NCI-H1694 treated with DMSO at 0.1 percent for 48 hours (cell line): ENCODE measurements around the gene GLRA3.
"Not testable (repeated sequence)": the region's sequence is repeated elsewhere in the genome, so short reads cannot be mapped to it uniquely, and the experiment has no call there.

Experiments
- DNase-seq: peaks from one replicate; lab custom pipeline; 2025; lab: John Stamatoyannopoulos, UW

The GLRA3 gene

DNA sequence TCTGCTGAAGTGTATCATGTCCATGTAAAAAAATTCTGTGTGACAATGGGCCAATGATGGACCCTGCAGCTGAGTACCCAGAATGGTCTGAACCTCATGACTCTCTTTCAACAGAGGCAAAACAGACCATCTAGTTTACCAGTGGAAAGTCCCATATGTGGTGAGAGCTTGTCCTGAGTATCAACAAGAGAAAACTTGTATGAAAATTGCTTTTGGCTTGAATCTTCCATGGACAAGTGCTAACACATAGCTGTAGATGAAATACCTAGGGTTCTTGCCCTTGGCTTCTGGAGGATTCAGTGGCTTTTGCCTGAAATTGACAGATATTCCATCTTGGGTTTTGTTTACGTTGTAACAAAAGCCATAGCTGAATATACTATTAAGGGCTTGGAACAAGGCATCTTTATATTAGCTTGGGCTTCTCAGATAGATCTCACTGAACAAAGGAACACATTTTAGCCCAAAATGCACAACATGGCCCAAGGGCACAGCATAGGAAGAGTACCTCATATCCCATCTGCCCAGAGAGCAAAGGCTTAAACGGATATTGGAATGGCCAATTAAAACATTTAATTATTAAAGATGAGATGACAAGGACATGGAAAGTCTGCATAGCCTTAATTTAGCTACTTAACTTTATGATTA lies 178.2 kb downstream of the GLRA3 start:
- no peak for DNase-seq

DNA sequence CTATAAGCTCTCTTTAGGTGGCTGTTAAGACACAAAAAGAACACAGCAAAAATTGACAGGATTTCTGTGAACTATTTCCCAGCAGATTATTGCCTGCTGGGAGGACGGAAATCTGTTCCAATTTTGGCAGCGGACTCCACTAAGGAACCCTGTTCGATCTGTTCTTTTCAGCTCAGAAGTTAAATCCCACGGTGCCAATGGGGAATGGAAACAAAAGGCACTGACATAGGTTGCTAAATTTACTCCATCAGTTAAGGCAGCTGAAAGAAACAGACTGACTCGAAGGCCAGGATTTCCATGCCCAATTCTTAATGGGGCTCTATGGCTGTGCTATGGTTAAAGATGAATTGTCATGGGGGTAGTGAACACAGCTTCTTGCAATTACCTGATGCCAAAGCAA lies 180.2 kb downstream of the GLRA3 start:
- no peak for DNase-seq

DNA sequence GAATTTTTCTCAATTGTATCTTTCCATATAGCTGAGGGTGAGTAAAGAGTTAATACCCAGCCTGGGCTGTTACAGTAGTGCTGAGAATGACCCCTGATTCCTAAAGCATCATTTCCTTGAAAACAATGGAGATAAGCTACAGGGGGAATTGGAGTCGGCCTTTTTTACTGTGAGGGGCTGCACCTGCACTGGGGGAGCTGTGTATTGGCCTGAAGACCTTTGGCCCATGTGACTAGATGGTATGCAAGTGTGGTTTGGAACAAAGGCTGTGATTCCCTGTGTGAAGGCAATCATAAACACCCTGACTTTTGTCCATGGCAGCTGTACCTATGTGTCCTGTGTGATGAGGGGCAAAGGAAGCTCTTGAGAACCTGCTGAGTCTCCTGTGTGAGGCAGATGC lies 182.7 kb downstream of the GLRA3 start:
- no peak for DNase-seq

DNA sequence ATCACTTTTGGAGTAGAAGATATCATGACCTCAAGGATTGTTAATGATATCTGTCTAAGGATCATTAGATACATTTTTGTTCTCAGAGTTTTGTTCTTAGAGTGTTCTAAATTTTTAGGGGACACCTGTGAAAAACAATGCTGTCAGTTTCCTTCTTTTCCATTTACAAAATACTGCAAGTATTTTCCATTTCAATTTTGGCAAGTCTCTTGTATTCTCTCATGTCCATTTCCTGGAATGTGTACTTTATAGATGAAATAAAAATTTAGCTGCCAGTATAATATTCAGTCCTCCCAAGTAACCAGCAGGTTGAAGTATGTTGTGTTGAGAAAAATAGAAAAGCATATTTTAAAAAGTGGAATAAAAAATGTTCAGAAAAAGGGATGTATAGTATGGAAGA lies 188.9 kb downstream of the GLRA3 start:
- no peak for DNase-seq

DNA sequence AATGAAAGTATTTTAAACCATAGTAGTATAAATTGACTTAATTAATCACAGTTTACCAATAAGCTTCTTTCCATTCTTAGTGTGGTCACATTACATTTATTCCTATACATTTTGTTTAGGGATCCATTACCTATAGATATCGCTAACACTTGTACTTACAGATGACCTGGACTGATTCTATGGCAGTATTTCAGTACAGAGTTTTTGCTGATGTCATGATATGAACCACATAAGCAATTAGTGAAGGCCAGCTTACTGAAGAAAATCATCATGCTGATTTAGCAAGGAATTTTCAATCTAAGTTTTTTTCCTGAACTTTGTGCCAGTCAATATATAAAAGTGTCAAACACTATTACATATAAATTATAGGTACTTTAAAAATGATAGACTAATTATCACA lies 193.3 kb downstream of the GLRA3 start:
- DNase-seq = no peak

DNA sequence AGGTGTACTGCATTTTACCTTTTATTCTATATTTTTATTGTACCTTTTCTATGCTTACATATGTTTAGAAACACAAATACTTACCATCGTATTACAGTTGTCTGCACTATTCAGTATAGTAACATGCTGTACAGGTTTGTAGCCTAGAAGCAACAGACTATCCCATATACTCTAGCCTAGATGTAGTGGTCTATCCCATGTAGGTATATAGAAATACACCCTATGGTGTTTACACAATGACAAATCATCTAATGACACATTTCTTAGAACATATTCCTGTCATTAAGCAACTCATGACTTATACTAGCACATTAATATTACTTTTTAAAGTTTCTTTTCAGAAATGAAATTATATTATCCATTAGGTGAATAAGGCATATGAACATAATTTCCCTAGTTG lies 195.6 kb downstream of the GLRA3 start:
- no peak for DNase-seq

DNA sequence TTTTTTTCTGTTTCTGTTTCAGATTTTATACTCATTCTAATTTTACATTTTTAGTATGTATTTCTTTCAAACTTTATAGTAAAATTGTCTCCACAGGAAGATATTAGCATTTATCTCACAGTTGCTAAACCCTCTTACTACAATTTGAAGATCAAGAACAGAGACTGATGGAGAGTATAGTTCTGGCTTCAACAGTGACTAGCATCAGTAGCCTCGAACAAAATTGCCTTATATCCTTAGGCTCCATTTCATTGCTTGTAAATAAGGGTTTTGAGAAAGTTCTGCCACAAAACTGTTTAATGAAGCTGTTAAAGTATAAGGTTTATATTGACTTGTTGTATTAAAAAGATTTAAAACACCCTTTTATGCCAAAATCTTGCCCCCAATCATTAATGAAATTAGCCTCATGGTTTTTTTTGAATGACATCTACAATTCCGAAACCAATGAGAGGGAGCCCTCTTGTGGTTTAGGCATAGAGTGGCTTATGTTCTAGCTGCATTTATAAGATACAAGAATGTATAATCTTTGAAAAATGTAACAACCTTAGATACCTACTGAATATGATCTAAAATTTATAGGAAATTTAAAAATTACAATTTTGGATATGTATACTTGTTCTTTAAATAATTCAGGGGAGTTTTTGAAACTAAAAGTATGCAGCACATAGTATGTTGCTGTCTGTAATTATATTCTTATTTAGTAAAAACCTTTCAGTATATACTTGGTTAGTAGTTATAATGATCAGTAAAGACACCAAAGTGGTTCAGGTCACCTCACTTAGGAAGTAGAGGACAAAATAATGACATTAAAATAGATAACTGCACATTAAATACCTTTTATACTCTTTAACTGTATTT lies 196.9 kb downstream of the GLRA3 start:
- peak; percentile 11 for DNase-seq

DNA sequence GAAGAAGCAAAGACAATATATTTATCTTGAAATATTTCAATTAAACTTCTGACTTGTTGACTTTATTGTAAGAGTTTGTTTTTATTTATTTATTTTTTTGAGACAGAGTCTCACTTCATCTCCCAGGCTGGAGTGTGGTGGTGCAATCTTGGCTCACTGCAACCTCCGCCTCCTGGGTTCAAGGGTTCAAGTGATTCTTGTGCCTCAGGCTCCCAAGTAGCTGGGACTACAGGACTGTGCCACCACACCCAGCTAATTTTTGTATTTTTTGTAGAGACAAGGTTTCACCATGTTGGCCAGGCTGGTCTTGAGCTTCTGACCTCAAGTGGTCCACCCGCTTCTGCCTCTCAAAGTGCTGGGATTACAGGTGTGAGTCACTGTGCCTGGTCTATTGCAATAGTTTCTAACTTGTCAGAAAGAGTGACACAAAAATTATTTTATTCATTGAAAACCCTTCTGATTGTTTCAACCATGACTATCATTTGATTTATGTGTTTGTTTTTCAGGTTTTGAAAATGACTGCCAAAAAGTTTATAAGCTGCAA lies 199.1 kb downstream of the GLRA3 start:
- not testable (repeated sequence) for DNase-seq

DNA sequence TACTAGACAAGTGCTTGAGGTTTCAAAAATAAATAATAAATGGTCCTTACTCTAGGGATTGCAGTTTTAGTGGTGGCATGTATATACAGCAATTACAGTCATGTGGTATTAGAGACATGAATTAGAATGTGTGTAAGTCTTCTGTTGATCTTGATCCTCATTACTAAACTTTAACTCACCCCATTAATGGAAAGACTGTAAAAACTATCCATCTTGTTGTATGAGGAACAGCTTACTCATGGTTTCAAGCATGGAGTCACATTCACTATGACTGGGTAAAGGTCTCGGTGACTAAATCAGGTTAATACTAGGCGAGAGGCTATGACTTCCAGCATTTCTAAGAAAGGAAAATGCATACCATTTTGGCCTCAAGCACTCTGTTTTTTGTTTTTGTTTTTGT lies 199.8 kb downstream of the GLRA3 start:
- no peak for DNase-seq

DNA sequence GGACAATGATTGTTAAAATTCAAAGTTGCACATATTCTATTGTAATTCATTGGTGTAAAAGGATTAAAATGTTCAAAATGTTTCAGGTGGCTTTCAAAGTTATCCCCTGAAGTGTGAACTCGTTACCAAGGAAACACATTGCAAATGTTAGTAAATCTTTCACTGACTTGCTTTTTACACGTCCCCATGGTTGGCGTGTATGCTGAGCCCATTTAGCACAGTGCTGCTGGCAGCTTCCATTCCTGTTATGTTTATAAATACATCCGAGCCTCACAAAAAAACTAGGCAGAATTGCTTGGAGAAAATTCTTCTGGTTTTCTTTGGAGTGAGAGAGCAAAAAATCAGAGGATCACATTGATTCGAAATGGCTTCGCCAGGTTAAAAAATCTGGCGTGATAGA lies 200.9 kb downstream of the GLRA3 start:
- DNase-seq = no peak

DNA sequence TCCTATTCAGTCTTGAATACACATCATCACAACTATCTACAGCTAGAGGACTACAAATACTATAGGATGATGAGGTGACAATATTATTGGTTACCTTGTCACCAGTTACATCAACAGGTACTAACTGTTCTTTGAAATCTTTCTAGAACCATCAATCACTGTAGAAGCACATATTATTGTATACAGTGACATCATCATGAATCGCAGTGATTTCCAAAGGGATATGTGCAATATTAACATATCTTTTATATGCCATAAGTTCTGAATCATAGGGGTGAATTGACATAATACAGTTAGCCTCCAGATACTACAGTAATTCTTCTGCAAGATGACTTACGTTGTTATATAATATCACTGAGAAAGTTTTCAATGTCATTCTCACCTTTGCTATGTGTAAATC lies 201.6 kb downstream of the GLRA3 start:
- no peak for DNase-seq

DNA sequence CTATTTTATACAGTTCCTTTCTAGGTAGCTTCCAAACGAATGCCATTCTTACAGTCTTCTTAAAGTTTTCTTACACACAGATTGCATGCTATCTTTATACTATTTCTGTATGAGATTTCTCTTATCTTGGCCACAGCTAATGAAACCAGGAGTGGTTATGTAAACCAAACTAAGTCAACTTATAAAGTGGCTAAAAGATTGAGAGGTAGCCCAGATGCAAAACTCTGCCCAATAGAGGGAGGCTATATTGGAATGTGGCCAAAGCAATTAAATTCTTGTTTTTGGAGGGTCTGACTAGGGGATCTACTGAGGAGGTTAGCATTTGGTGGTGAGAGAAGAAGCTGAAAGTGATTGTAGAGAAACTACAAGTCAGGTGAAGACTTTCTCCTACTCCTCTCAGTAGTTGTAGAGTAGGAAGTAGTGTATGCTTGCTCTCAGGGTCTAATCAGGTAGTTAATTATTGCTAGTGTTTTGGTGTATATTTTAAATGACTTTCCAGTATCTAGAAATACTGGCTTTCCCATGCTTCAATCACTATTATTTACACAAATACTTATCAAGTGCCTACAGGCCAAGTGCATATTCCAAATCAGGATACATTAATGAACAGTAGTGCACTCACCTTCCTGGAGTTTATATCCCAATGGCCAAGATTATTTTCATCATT lies 202.6 kb downstream of the GLRA3 start:
- no peak for DNase-seq

DNA sequence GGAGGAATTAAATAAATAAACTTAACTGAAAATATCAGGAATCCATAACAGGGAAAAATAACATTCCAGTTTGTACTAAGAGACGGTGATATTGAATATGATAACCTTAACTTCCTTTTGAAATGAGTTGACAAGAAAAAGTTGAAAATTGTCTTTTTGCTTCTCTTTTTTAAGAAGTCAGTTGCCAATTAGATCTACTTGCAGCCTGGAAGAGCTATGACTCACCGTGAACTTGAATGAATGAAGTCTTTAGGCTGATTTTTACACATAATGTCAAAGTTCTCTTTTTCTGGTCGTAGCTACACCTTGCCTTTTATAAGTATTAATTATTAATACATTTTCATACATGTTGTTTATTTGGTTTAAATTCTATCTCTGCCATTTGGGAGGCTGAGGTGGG lies 212.4 kb downstream of the GLRA3 start:
- no peak for DNase-seq

DNA sequence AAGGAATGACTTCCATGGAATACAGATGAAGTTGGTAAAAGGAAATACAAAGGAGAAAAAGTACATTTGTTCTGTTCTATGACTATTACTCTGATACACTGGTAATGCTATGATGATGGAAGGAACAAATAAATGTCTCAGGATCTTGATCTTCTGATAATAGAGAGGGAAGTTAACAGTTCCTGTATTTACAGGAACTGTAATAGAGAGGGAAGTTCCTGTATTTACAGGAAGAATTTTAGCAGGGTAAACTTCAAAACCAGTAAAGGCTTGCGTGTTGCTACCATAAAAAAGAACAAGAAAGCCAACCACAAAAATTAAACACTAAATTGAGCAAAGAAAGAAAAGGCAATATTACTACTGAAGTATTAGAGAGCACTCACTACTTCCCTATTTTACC lies 215.1 kb downstream of the GLRA3 start:
- no peak for DNase-seq

DNA sequence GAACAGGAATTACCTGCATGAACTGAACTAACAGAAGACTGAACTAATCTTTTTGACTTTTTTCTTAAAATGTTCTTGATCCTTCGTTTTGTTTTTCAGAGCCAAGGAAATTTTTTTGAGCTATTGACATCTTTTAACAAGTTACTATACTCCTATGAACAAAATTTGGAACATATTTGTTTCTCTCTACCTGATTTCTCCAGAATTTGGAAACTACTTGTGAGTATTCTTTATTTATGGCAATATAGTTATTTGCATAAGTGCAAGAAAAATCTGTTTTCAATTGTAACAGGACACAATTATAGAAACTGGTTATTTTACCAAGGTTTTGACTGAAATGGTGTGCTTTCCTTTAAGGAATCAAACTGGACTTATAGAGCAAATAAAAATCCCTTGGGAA lies 217.3 kb downstream of the GLRA3 start:
- no peak for DNase-seq

DNA sequence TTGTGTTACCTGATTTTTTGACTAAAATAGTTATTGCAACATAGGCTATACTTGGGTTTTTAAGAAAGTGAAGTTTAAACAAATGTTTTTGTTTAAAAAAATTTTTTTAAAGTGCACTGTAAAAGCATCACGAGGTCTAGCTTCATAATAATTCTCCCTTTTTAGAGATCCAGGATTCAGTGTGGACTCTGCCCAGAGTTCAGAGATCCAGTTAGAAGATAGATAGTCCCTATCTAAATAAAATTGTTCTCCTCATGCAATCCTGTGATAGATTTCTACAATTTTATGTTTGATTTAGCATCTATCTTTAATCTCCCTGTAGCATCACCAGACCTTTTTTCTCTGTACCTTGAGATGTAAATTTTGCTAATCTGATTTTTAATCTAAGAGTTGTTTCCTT lies 221.3 kb downstream of the GLRA3 start:
- no peak for DNase-seq

DNA sequence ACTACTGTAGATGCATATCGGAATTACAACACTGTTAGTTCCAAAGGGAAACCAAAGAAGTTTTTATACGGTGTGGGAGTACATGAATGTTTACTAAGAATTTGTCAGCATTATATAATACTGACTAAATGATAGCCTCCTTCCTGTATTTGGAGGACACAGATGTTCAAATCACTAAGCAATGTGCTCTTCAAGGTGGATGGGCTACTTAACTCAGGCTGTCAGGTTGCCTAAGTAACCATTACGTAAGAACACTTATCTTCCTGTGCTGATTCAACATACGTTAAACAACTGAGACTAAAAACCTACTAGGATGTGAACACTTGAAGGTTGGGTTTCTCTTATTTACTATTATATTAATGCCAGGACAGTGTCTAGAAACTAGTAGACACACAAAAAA lies 224.8 kb downstream of the GLRA3 start:
- no peak for DNase-seq

DNA sequence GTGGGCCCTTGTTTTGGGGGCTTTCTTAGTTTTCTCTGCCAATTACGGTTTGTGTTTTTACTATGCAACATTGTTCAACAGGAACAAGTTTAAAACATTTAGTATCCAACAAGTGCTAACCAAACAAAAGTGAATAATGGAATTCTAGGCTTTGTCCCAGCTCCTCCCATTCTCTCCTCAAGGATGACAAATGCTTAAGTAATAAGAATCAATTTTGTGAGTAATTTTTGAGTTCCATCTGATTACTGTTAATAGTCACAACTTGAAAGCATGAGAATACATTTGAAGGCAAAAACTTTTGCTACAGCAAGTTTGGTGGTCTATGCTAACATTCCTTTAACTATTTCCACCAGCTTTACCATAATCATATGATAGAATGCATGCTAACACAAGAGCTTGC lies 228.7 kb downstream of the GLRA3 start:
- no peak for DNase-seq

DNA sequence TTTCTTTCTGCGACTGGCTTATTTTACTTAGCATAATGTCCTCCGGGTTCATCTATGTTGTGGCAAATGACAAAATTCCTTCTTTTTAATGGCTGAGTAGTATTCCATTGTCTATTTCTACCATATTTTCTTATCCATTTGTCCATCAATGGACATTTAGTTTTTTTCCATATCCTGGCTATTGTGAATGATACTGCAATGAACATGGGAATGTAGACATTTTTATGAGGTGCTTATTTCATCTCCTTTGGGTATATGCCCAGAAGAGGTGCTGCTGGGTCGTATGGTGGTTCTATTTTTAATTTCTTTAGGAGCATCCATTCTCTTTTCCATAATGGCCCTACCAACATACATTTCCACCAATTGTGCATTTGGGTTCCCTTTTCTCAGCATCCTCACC lies 230.2 kb downstream of the GLRA3 start:
- no peak for DNase-seq

DNA sequence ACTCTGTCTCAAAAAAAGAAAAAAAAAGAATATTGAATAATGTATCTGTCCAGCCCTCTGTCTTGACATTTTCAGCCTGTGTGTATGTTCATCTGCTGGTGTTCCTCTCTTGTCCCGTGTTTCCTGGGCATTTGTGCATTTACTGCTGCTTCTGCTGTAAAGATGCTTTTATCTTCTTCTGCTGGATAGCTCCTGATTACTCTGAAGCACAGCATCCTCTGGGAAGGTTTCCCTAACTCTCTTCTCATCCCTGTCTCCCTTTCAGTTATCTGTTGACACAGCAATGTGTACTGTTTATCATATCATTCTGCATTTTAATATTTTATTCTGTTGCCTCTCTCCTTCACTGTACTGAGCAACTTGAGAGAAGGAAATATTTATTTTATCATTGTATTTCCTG lies 232.5 kb downstream of the GLRA3 start:
- DNase-seq = no peak

DNA sequence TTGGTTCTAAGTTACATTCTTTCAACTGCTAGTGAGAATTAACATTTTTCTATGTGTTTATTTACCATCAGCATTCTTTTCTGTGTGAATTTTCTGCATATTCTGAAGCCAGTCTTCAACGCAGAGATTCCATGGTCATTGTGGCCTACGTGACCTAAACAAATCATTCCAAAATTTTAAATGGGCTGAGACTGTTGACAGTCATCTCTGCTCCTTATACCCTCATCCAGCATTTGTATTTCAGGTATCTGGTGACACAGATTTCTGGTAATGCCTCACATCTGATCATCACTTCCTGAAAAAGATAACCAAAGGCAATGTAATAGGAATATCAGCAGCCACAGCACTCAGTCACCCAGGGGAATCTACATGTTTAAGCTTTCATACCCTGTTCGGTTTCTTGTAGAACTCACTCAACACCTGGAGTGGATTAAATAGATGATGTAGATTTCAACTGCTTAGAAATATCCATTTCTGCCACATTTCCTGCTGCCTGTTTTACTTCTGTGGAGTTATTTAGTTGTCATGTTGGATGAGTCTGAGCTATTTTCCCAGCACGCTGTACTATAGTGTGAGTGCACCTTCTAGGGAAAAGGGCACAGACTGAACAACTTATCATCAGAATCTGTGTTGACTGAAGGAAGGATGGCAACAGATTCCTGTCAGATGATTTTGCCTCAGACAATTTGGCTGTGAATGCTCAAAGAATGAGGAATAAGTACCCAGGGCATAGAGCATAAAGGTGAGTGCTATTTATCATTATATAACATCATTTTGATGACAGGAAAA lies 233.7 kb downstream of the GLRA3 start:
- DNase-seq = no peak

DNA sequence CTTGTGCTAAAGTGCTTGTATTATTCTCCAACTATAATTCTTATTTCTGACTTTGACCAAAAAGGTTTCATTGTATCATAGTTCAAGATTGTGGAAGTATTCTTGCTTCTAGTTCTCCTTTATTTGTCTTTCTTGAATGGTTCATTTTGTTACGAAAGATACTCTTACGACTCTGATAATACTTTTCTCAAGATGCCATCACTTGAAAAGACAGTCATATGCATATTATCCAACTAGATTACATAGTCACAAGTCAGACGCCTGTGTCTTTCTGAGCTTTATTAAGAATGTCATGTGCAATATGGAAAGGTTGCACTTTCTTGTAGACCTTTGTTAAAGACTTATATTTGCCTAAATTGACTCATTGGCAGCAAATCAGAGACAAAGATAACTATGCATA lies 235.3 kb downstream of the GLRA3 start:
- DNase-seq = no peak
